ENCODE data around the gene SLC30A9.

SLC30A9 gene

DNA sequence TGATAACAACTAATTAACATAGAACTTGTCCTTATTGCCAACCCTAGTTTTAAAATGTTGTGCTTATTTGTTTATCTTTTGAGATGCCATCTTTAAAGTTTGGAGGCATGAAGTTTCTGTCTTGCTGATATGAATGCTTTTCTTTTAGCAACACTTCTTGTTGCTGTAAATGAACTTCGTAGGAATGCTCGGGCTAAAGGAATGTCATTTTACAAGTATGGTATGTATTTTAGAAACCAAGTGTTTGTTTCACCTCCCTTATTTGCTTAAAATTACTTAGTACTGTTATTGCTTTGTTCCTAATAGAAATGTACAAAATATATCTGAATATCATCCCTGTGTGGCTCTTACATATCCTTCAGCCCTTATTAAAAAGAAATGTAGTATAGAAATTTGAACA, 76.1 kb downstream of the SLC30A9 start:
- H3K27ac ChIP-seq = no peak overlapping the region
- TF ChIP-seq, protein P1, sequence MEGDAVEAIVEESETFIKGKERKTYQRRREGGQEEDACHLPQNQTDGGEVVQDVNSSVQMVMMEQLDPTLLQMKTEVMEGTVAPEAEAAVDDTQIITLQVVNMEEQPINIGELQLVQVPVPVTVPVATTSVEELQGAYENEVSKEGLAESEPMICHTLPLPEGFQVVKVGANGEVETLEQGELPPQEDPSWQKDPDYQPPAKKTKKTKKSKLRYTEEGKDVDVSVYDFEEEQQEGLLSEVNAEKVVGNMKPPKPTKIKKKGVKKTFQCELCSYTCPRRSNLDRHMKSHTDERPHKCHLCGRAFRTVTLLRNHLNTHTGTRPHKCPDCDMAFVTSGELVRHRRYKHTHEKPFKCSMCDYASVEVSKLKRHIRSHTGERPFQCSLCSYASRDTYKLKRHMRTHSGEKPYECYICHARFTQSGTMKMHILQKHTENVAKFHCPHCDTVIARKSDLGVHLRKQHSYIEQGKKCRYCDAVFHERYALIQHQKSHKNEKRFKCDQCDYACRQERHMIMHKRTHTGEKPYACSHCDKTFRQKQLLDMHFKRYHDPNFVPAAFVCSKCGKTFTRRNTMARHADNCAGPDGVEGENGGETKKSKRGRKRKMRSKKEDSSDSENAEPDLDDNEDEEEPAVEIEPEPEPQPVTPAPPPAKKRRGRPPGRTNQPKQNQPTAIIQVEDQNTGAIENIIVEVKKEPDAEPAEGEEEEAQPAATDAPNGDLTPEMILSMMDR (conservative IDR thresholded peaks at IDR 0.05) = no peak
- TF ChIP-seq ZFX (IDR thresholded peaks at IDR 0.05) = no peak

DNA sequence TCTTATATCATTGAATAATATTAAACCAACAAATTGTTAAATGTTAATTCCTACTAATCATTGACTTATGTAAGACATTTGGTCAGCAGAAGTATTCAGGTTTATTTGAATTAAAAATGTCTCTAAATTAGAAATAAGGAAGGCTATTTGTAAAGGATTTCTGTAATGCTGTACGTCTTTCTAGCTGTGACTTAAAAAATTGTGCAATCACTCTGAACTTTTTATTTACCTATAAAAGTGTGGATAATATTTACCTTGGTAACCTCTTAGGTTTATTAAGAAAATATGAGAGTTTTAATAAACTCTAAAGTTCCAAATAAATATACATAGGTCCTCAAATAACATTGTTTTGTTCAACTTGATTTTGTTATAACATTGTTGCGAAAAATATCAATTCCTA, 76.9 kb downstream of the SLC30A9 start:
- H3K27ac ChIP-seq = no peak overlapping the region
- TF ChIP-seq, protein P1 (conservative IDR thresholded peaks at IDR 0.05) = no peak
- TF ChIP-seq ZFX (IDR thresholded peaks at IDR 0.05) = no peak

DNA sequence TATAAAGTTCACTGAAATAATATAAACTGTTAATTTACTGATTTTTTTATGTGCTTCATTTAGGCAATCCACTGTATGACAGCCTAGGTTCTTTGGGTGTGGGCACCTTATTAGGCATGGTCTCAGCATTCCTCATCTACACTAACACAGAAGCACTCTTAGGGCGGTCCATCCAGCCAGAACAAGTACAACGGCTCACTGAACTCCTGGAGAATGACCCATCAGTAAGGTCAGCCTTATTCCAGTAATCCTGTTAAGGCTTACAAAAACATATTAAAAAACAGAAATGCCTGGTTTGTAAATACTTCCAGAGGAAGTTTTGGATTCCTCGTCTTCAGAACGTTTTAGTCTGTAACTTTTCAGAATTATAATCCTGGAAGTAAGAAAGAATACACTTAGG, 80.1 kb downstream of the SLC30A9 start:
- no peak for TF ChIP-seq ZFX (IDR thresholded peaks at IDR 0.05)

DNA sequence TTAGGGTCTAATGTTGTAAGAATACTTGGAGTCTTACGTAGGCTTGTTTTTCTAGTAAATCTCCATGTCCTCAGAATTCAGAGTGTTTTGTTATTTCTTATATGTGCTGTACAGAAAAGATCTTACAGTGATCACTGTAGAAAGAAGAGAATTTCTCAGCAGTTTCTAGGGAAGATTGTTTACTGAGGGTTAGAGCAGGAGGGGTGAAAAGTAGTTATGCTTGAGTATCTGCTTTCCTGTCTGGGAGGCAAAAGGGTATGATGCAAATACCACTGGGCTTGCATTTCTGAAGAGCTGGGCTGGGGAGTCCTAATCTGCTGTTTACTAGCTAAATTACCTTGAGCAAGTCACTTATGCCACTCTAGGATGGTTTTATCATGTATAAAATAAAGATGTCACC, 84.0 kb downstream of the SLC30A9 start:
- H3K27ac ChIP-seq = no peak overlapping the region
- TF ChIP-seq, protein P1 (conservative IDR thresholded peaks at IDR 0.05) = no peak
- no peak for TF ChIP-seq ZFX (IDR thresholded peaks at IDR 0.05)

More for the DNA sequence above, 80.1 kb downstream of the SLC30A9 start:
- no peak overlapping the region for H3K27ac ChIP-seq

DNA sequence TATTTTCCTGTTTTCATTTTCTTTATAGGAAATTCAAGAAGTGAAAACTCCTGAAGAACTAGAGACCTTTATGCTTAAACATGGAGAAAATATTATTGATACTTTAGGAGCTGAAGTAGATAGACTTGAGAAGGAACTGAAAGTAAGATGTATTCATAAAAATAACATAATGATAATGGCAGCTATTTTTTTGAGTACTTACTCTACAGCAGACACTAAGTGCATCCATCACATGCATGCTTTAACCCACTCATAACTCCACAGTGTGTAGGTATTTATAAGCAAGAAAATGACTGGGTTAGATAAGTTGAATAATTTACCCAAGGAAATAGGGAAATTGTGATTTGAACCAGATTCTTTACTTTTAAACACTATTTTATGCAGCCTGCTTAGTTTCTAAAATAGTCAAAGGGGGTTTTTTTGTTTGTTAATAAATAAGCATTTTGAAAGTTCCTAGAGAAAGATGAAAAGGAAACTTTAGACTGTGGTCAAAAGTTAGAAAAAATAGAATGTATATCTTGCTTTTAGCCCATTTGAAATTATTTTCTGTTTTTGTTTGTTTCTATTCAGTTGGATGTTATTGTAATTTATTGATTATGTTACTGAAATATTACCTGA, 88.0 kb downstream of the SLC30A9 start:
- TF ChIP-seq, protein P1 (conservative IDR thresholded peaks at IDR 0.05) = no peak
- TF ChIP-seq ZFX (IDR thresholded peaks at IDR 0.05) = no peak
- no peak overlapping the region for H3K27ac ChIP-seq

DNA sequence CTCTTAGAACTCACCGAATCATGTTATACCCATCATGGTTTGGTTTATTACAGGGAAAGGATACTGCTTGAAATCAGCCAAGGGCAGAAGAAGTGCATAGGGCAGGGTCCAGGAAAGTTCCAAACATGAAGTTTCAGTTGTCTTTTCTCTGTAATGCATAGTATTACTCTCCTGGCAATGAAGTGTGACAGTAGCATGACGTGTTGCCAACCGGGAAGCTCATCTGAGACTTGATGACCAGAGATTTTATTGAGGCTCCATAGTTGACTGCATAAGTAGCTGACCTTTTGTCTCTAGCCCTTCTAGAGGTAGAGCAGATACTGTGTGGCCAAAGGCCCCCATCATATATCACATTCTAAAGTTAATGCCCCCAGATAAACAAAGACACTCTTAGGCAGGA, 90.0 kb downstream of the SLC30A9 start:
- no peak overlapping the region for H3K27ac ChIP-seq
- no peak for TF ChIP-seq ZFX (IDR thresholded peaks at IDR 0.05)
- TF ChIP-seq, protein P1 (conservative IDR thresholded peaks at IDR 0.05) = no peak

DNA sequence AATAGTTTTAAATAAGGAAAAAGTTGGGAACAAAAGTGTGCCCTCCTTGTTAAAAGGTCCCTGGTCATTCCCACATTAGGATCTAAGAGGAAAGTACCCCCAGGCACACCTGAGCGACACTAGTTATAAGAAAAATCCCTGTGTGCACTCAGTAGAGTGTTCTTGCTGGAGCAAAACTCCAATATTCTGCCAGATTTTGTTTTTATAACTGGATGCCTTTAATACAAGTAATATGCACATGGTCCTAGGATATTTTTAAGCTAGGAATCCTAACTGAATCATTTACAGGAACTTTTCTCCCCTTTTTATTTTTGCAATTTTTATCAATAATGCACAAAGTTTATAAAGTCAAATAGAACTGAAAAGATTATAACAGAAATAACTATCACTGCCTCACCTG, 93.5 kb downstream of the SLC30A9 start:
- TF ChIP-seq ZFX (IDR thresholded peaks at IDR 0.05) = no peak
- TF ChIP-seq, protein P1 (conservative IDR thresholded peaks at IDR 0.05) = no peak
- no peak overlapping the region for H3K27ac ChIP-seq

DNA sequence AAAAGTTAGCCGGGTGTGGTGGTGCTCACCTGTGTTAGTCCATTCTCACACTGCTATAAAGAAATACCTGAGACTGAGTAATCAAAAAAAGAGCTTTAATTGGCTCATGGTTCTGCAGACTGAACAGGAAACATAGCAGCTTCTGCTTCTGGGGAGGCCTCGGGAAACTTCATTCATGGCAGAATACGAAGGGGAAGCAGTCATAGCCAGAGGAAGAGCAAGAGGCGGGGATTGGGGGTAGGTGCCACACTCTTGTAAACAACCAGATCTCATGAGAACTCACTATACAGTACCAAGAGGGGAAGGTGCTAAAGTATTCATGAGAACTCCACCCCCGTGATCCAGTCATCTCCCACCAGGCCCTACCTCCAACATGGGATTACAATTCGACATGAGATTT, 98.1 kb downstream of the SLC30A9 start:
- TF ChIP-seq, protein P1 (conservative IDR thresholded peaks at IDR 0.05) = no peak
- no peak for TF ChIP-seq ZFX (IDR thresholded peaks at IDR 0.05)
- H3K27ac ChIP-seq = no peak overlapping the region

Measured in C4-2B (cell line).